HepG2 (cell line): Measurements from ENCODE around the gene PIK3CB.

Experiments used
- EZH2 ChIP-seq: conservative IDR thresholded peaks from 2 replicates; pipeline ENCODE4 v1.6.1; 2012; ENCODE audit warnings: mild to moderate bottlenecking, low read depth, low read length, moderate library complexity
- KLF13 ChIP-seq: sonication (generic); formaldehyde crosslinking; IDR thresholded peaks from 2 replicates; pipeline ENCODE4 v1.4.0; 2020; ENCODE audit warnings: mild to moderate bottlenecking, missing genetic modification reagents
- POLR2A ChIP-seq, 2 experiments: IDR thresholded peaks; 2 replicates each; pipeline ENCODE4 v1.6.1; 2011; ENCODE audit warnings: low read depth in 2 of 2, low read length in 2 of 2, mild to moderate bottlenecking in 1 of 2, moderate library complexity in 1 of 2; ENCODE audit not compliant: insufficient read depth in 1 of 2
- SIN3B ChIP-seq: fragments of 150-350 bp; IDR thresholded peaks from 2 replicates; pipeline ENCODE4 v1.6.1; 2014; ENCODE audit warnings: low read length
- SP1 ChIP-seq, 2 experiments: fragments of 450-650 bp in 1 of 2; sonication (generic) in 1 of 2; formaldehyde crosslinking in 1 of 2; IDR thresholded peaks; 2 replicates each; pipeline versions ENCODE4 v1.4.0 to v1.6.1; 2016 to 2020; ENCODE audit warnings: missing genetic modification reagents in 1 of 2
- ZNF235 ChIP-seq: sonication (generic); formaldehyde crosslinking; IDR thresholded peaks from 2 replicates; pipeline ENCODE4 v1.8.1; 2023; ENCODE audit warnings: mild to moderate bottlenecking, missing genetic modification reagents, borderline replicate concordance
- ZNF567 ChIP-seq: sonication (generic); formaldehyde crosslinking; IDR thresholded peaks from 2 replicates; pipeline ENCODE4 v1.8.1; 2023; ENCODE audit warnings: mild to moderate bottlenecking, missing genetic modification reagents, borderline replicate concordance
- ZNF652 ChIP-seq: IDR thresholded peaks from 2 replicates; pipeline ENCODE4 v1.6.1; 2016; ENCODE audit warnings: low read depth, borderline replicate concordance

DNA sequence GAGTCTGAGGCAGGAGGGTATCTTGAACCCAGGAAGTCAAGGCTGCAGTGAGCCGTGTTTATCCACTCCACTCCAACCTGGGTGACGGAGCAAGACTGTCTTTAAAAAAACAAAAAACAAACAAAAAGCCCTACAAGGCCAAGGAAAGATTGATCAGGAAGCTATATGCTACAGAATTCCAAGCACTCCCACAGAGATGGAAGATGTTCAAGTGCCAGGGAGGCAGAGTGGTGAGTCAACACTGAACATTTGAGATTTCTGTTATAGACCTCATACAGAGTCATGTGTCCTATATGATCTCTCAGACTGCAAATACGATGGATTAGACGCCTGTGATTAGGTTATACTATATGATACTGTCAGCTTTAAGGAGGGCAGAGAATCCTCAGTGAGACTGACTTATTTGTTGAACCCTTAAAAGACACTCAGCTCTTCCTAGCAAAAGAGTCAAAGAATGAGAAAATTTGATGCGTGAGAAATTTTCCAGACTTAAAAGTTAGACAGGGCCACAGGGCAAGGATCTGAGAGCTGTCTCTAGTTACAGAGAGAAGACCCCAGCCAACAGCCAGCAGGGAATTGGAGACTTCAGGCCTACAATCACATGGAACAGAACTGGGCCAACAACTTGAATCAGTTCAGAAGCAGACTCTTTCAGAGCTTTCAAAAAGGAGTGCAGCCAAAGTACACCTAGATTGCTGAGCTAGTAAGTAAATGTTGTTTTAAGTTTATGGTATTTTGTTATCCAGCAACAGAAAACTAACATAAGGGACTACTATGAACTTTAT, 107.6 kb downstream of the PIK3CB start:
- TF ChIP-seq ZNF235 (CRISPR knock-in tag) (no peak), KLF13 (CRISPR knock-in tag) (no peak), POLR2A (IDR thresholded peaks at IDR 0.05; ENCODE audit: insufficient read depth in 1 of 2, low read depth in 2 of 2, low read length in 2 of 2) (no peak), ZNF652 (no peak), SP1 (IDR thresholded peaks at IDR 0.05) (no peak), SP1 (CRISPR knock-in tag; IDR thresholded peaks at IDR 0.05) (no peak), EZH2 (no peak), SIN3B (no peak), ZNF567 (no peak)
